SK-N-MC (cell line): ENCODE data around the gene NDUFAF8.

Experiments used
- EZH2 ChIP-seq: fragments of 200-600 bp; sonication (generic); IDR thresholded peaks from one replicate; pipeline ENCODE4 v1.6.1; 2017; ENCODE audit warnings: antibody characterized with exemption
- FOXP2 ChIP-seq: optimal IDR thresholded peaks from 2 replicates; pipeline ENCODE3; 2011; ENCODE audit warnings: mild to moderate bottlenecking, moderate library complexity; ENCODE audit not compliant: insufficient read depth; ENCODE audit errors: extremely low read length, control extremely low read depth
- POLR2AphosphoS5 ChIP-seq: IDR thresholded peaks from 2 replicates; pipeline ENCODE4 v1.6.1; 2012; ENCODE audit warnings: mild to moderate bottlenecking, low read depth, low read length, borderline replicate concordance

GRCh38 chr17:81193051-81193410, 46.1 kb upstream of the NDUFAF8 start:
- TF ChIP-seq EZH2 (no peak), POLR2AphosphoS5 (no peak), FOXP2 (no peak)
